Measurements from ENCODE around the gene RNPEPL1.

Gene RNPEPL1

GRCh38 chr2:240564561-240565332, 3.5 kb upstream of the RNPEPL1 start:
- no peak for DNase-seq (ENCODE audit: low spot score)

- DNase-seq (ENCODE audit: low spot score) = no peak
Measured at GRCh38 chr2:240565333-240566202, 2.7 kb upstream of the RNPEPL1 start.

- peak; percentile 85 for DNase-seq (ENCODE audit: low spot score)
Measured at GRCh38 chr2:240566203-240567136, 1.8 kb upstream of the RNPEPL1 start.

GRCh38 chr2:240567137-240567871, 980 bp upstream of the RNPEPL1 start:
- no peak for DNase-seq (ENCODE audit: low spot score)

- peak; percentile 67 for DNase-seq (ENCODE audit: low spot score)
Measured at GRCh38 chr2:240568678-240569522, 616 bp downstream of the RNPEPL1 start.

GRCh38 chr2:240569523-240569997, 1.3 kb downstream of the RNPEPL1 start:
- DNase-seq (ENCODE audit: low spot score) = no peak

- no peak for DNase-seq (ENCODE audit: low spot score)
Measured at GRCh38 chr2:240569998-240570530, 1.8 kb downstream of the RNPEPL1 start.

- DNase-seq (ENCODE audit: low spot score) = no peak
Measured at GRCh38 chr2:240570531-240571313, 2.4 kb downstream of the RNPEPL1 start.

- DNase-seq (ENCODE audit: low spot score) = no peak
Measured at GRCh38 chr2:240571314-240571973, 3.2 kb downstream of the RNPEPL1 start.

- no peak for DNase-seq (ENCODE audit: low spot score)
Measured at GRCh38 chr2:240572141-240573031, 4.1 kb downstream of the RNPEPL1 start.

GRCh38 chr2:240573071-240573515, 4.8 kb downstream of the RNPEPL1 start:
- DNase-seq (ENCODE audit: low spot score) = no peak

GRCh38 chr2:240573516-240574385, 5.5 kb downstream of the RNPEPL1 start:
- DNase-seq (ENCODE audit: low spot score) = no peak

GRCh38 chr2:240574386-240575100, 6.3 kb downstream of the RNPEPL1 start:
- no peak for DNase-seq (ENCODE audit: low spot score)

- no peak for DNase-seq (ENCODE audit: low spot score)
Measured at GRCh38 chr2:240575101-240575965, 7.0 kb downstream of the RNPEPL1 start.

- DNase-seq (ENCODE audit: low spot score) = no peak
Measured at GRCh38 chr2:240576036-240576435, 7.8 kb downstream of the RNPEPL1 start.
